Activated T-helper 1 cell treated with anti-CD3 and anti-CD28 coated beads, Interleukin-2, amount 50 U/mL, for 16 hours (primary cell): Measurements from ENCODE around the gene WDR48.

Experiments used
- DNase-seq, 2 donors: peaks; one replicate each; pipeline ENCODE4 v3.0.0-alpha.2; 2020; ENCODE audit warnings: low read depth in 1 of 2, low spot score in 1 of 2

WDR48 gene

DNA sequence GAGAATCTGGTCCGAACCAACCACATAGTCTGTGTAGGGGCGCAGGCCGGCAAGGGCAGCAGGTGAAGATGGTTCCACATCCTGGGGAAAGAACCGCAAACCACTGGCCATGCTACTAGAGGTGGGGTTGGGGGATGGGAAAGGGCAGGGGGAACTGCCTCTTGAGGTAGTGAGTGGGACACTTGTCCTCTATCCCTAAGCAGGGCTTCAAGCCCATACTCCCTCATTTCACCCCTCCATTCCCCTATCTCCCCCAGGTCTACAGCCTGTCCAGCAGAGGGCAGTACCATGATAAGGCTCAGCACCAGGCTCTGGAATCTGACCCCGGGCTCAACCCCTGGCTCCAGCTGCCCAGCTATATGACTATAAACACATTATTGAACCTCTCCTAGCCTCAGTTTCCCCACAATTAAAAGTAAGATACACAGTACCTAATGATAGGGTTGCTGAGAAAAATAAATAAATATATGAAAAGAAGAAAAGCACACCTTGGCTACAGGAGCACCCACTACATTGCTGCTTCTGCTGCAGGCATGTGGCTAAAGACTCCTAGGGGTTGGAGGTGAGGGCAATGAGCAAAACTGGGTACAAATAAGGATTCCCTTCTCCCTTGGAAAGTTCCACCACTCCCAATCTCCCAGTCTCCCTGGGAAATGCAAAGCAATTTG lies 49.3 kb downstream of the WDR48 start:
- DNase-seq: no peak

DNA sequence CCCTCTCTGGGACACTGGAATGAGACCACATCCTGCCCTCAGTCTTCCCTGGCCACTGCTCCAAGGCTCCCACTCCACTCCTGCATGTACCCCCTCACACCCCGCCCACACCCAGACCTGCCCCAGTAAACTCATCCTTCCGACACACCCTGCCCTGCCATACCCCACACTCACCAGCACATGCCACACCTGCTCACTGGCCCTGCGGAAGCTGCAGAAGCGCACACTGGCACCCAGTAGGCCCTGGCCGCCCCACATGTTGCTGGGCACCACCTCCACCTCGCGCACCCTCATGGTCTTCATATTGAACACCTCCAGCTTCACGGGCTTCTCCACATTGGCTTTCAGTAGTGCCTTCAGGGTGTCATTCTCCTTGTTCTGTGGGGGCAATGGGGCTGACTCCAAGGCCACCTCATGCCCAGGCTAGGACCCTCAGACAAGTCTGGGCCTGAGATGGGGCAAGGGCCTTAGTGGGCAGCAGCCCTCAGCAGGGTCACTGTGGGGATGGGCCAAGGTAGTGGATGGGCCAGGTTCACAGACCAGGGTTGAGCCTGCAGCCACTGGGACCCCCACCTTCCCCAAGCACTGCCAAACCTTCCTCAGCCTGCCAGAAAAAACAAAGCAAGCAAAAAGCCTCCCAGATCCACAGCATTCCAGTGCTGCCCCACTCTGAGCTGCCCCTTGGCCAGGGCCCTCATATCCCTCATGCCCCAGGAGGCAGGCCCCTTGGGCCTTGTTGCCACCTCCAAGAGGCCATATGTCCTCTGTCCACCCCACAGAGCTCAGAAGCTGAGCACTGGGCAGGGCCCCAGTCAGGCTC lies 50.9 kb downstream of the WDR48 start:
- DNase-seq: no peak

DNA sequence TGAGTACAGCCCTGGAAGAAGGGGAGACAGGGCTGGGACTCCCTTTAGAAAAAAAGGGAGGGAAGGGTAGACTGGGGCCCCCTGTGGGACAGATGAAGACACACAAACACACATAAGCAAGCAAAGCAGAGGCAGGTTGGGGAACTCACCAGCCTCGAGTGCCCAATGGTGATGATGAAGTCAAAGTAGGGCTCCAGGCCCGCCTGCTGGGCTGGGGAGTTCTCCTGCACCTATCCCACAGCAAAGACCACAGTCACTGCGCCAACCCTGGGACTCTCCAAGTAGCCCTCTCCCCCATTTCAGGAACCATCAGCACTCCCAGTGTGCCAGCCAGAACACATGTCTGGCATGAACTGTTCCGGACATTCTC lies 51.5 kb downstream of the WDR48 start:
- DNase-seq: no peak

DNA sequence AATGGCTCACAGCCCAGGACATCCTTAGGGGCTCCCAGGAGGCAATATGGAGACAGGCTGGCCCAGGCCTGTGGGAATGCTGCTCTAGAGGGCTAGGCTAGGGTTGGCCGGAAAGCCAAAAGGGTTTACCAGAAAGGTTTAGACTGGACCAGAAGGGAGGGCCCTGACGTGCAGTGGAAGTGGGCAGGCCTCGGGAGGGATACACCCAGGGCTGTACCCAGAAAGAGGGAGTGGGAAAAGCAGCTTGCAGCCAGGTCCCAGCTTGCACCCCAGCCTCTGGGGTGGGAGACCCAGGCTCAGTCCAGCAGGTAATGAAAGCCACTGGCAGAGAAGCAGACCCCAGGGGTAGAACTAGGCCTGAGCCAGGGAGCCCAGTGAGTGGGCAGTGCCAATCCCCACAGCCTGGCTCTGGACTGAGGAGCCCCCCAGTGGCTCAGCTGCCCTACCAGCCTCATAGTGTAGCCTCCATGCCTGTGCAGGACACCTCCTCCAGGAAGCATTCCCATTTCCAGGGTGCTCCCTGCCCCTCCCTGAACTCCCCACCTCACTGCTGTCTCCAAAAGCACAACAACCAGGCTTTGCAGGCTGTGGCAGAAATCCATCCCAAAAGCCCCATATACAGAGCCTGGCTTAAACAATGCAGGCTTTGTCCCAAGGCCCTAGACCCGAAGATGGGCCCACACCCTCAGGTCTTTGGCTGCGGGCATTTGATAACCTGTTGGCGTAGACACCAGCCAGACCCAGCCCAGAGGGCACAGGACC lies 52.2 kb downstream of the WDR48 start:
- no peak for DNase-seq

DNA sequence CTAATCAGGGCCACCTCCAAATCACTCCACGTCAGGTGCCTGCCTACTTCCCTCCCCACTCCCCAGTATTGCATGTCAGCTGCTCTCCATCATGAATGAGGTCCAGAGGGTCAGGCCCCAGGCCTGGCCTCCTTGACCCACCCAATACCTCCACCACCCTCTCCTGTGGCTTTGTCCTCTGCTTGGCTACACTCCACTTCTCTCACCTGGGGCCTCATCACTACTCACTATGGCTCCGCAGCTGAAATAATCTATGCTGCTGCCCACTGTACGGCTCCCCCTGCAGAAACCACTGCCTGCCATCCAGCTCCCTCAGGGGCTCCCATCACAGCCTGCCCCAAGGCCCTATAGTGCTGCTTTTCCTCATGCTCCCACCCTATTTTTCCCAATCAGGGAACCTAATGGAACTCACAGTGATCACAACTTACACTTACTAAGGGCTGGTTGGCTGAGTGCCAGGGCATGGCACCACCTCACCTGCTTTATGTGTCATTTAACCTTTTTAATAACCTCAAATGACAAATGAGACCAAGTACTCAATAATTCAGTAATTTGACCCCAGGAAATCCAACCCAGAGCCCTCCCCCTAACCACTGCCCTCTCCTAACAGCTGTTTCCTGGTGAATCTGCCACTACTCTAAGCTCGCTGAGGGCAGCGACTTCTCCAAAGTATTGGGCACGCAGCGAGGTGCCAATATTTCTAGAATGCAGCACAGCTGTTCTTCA lies 53.3 kb downstream of the WDR48 start:
- DNase-seq: no peak

DNA sequence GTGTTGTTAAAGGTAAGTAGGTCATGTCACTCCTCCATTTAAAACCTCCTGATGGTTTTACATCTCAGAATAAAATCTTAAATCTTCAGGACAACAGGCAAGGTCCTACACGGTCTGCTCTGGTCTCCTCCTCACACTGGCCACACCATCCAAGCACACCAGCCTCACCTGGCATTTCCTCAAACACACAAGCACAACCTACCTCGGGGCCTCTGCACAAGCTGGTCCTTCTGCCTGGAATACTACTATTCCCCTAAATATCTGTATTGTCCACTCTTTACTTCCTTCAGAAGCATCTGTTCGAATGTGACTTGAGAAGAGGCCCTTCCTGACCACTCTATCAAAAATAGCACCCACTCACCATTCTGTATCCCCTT lies 53.9 kb downstream of the WDR48 start:
- no peak for DNase-seq

DNA sequence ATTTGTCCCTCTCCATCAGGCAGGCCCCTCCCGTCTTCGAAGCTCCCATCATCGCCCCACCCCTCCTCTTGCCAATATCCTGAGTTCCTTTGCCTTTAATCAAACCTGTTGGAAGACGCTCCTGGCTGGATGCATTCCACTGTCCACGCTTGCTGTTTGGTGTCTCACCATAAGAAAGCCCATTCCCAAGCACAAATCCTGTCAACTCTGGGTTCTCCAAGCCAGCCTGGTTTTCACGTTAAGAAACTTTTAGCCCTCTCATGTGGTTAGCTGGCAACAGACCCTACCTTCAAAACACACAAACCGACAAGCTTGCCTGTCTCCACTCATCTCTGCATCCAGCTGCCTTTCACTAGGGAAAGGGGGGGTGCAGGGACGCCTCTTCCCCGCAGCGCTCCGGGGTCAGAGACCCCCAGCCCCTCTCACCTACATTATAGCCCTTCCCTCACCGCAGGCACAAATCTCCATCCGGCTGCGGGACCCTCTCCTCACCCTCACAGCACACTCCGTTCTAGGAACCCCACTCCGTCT lies 54.5 kb downstream of the WDR48 start:
- DNase-seq: no peak

DNA sequence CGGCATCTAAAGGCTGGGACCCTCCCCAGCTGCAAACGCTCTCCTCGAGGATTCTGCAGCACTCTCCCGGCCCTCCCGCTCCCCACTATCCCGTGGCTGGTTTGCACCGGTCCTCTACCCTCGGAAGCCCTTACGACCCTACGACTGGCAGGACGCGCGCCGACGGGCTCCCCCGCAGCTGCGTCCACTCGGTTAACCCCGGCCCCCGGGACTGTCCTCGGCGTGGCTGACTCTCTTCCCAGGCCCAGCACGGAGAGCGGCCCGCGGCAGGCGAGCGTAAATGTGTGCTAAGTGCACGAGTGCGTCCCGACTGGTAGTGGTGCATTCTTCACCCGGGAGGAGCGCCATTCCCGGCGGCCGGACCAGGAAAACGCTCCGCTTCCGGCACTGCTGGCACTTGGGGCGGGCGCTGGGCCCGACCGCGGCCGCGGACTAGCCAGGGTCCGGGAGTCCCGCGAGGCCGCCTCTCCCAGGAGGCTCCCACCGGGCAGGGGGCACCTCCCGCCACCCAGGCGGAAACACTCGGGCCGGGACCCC lies 55.1 kb downstream of the WDR48 start:
- DNase-seq: no peak

DNA sequence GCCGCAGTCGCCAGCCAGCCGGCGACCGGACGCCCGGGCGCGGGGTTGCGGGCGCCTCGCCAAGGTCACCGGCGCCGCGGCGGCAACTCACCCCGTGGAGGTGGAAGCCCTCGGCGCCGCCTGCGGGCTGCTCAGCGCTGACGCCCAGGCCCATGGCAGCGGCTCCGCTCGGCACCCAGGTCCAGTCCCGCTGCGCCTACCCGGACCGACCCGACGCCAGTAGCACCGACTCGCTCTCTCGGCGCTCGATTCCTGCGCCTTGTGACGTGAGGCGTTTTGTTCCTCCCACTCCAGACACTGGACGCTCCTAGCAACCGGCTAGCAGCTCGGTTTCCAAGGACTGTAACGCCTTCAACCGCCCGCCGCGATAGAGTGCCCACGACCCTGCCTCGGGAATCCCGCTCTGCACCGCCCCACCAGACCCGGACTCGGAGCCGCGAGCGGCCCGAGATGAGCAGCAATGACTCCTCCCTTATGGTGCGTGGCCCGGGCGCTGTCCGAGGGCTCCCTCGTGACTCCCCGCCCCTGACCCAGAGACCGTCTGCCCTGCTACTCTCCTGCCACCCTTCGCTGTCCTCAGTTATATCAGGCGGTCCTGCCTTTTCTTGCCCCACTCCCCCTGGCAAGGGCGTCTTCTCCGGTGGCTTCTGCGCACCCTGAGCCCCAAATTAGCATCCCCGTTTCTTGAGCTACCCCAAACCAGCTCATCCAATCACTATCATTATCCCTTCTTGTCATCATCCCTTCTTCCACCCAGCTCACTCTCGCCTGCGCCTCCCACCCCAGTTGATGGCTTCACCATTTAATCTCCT lies 55.8 kb downstream of the WDR48 start, which contains the start of the genes GORASP1 and TTC21A:
TSS of gene GORASP1 (minus strand) at position 240 of the 812 bp plus-strand sequence. CDS start at position 154, 86 bp downstream.
TSS of gene TTC21A (plus strand) at position 293 of the 812 bp plus-strand sequence. CDS start at position 451, 158 bp downstream.
- DNase-seq: peak in 1 of 2 donors; percentile 50

DNA sequence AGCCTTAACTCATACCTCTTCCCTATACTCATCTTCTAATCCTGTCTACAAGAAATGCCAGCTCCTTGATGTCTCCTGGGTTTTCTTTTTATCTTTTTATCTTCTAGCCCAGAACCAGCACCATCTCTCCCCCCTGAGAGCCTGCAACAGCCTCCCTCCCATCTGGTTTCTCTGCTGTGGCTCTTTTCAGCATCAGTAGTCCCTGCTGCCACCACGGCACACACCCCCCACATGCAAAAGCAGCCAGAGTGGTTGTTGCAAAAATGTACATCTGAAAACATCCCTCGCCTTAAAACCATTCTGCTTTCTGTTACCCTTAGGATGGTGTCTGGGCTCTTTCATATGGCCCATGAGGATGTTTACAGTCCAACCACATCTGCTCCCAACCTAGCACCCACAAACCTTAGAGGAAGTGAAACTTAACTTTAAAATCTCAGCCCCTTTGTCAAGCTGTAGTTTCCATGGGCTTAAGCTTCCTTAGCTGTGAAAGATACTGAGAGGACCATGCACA lies 56.4 kb downstream of the WDR48 start:
- DNase-seq: no peak

DNA sequence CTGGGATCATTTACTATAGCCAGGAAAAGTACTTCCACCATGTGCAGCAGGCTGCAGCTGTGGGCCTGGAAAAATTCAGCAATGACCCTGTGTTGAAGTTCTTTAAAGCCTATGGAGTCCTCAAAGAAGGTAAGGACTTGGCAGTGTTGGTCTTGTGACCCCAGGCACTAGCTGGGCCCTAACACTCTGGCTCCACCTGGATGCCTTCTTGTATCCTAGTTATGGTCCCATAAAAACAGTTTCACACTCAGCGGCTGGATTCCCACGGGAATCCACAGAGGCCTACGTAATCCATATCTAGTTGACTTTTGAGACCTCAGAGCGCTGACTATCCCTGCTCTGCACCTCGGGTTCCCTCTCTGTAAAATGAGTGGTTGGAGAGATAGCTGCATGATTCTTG lies 57.3 kb downstream of the WDR48 start:
- no peak for DNase-seq

DNA sequence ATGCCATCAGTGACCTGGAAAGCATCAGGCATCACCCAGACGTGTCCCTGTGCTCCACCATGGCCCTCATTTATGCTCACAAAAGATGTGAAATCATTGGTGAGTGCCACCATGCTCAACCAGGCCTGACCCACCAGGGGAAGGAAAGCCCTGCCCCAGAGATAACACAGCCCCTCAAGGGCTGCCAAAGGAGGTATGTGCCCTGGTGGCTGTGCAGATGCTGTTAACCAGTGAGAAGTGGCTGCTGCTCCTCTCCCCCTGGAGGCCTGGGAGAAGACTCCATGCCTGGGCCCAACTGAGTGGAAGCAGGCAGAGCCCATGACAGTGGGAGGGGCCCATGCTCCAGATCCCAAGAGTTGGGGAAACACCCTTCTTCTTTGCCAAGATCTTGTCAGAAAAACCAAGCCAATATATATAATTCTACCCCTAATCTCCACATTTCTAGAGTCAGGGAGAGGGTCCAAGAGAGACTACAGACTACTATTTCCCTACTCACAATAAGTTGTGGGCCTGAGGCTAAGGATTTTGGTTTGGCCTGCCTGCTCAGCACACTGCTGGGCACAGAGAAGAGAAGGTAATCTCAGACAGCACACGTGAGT lies 58.3 kb downstream of the WDR48 start:
- DNase-seq: no peak

DNA sequence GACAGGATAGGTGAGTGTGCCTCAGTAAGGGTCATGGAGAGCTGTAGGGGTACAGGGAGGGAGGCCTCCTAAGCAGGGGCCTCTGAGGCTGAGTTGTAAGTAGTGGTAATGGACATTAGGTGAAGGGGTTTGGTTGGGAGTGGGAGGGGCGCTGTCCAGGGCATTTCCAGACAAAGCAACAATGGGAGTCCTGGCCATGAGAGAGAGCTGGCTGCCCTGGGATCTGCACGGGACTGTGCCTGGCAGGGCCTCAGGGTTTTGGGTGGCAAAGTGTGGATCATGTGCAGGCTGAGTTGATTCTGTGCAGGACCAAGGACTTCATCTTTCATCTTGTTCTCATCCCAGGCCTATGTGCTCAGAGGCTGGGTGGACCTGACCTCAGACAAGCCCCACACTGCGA lies 60.3 kb downstream of the WDR48 start:
- DNase-seq: no peak

DNA sequence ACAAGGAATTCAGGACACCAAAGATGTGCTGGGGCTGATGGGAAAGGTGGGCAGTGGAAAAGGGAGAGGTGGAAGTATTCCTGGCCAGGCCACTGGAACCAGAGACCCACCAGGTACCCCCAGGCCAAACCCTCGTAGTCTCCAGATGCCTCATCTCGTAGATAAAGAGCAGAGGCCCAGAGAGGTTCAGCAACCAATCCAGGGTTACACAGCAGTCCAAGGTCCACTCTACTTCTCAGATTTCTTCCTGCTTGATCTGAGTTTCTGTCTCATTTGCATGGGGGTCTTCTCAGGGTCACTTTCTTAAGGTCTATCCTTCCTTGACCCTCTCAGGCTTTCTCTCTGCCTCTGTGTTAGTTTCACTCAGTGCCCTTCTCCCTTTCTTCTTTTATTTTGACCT lies 60.7 kb downstream of the WDR48 start:
- no peak for DNase-seq

DNA sequence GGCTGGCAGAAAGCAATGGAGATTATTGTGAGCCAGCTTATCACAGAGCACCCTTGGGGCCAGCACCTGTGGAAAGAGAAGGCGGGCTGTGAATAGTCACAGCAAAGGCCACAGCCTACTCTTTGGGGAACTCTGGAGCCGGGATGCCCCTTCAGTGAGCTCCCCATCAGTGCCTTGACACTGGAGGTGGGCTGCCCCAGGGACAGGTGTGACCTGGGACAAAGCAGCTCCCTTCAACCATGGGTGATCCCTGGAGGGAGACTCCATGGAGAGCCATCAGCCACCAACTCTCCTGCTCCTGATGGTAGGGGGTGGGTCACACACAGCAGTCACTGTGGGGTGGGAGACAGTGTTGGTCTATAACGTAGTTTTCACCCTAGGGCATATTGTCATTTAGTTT lies 61.5 kb downstream of the WDR48 start:
- DNase-seq: no peak

DNA sequence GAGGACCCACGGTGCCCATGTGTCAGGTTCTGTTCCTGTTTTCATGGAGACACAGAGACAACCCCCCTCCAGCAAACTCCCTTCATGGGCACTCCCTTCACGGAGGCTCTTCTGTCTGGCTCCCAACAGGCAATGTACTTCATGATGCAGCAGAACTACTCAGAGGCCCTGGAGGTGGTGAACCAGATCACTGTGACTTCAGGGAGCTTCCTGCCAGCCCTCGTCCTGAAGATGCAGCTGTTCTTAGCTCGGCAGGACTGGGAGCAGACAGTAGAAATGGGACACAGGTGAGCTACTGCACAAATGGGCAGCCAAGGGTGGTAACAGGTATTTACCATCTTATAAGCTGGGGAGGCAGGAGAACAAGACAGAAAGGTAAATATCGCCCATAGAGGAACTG lies 62.6 kb downstream of the WDR48 start:
- no peak for DNase-seq

DNA sequence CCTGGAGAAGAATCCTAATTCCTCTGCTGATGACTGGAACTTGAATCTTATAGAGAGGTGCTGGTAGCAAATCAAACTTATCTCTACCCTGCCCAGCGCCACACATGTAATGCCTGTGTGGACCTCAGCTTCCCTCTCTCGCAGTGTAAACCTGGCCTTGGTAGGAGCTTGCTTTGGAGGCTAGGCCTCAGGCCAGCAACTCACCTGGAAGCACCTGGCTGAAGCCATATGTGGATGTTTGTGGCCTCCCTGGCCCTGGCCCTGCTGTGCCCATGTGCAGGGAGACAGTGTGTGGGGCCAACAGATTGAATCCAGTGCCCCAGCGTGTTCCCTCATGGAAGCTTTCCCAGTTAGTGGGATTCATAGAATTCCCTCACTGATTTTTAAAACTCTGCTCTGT lies 64.1 kb downstream of the WDR48 start:
- no peak for DNase-seq

DNA sequence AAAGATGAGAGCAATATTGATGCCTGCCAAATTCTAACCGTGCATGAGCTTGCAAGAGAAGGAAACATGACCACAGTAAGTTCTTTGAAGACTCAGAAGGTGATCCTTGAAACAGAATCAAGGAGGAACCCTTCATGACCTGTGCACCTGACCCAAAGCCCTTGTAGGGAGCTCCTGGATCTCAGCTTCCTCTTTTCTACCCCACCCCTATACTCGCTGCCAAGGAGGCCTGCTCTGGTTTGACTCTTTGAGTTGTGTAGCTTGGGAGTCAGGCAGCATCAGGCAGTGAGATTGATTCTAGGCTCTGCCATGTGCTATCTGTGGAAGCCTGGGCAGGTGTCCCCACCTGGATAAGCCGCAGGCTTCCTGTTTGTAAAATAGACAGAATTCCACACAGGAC lies 66.3 kb downstream of the WDR48 start:
- no peak for DNase-seq

DNA sequence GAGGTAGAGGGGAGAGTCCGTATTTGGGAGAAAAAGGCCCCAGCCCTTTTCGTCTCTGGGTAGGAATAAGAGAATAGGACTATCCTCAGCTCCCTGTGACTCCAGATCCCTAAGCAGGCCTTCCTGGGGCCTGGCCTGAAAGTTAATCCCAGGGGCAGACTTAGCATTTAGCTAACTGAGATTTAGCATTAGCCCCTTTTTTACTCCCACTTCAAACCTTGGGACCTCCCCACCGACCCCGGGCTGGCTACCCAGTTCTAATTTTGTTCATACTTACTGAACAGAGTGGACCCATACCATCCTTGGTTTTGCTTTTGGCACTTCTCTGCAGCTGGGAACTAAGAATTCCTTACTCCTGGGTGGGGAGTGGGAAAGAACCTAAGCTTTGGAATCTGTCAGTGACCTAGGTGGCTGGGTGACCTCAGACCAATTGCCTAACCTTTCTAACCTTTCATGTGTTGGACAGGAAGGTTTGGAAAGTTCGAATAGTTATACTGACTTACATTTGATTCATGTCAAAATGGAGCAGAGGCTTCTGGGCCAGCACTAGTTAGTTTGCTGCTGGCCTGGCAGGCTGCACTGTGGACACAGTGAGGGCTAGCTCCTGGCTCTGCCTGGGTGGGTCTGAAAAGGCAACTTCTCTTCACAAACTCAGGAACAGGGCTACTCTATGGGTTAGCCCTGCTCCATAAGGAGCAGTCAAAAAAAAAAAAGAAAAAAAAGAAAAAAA lies 67.3 kb downstream of the WDR48 start:
- no peak for DNase-seq
